Measurements from ENCODE around the gene TARS3.

DNA sequence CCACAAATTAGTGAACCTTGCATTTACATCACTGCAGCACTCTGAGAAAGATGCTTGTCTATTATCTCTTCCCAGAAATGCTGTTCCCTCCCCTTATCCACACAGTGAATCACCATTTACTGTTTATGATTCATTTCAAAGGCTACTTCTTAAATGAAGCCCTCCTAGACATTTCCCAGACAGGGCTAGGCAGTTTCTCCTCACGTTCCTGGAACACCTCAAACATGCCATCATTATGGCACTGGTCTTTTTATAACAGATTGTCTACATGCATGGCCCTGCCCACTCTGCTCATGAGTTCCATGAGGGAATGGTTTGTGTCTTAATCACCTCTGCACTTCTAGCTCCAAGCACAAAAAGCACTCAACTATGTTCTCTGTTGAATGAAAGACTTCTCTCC lies 39.9 kb downstream of the TARS3 start:
- TF ChIP-seq, protein P1, sequence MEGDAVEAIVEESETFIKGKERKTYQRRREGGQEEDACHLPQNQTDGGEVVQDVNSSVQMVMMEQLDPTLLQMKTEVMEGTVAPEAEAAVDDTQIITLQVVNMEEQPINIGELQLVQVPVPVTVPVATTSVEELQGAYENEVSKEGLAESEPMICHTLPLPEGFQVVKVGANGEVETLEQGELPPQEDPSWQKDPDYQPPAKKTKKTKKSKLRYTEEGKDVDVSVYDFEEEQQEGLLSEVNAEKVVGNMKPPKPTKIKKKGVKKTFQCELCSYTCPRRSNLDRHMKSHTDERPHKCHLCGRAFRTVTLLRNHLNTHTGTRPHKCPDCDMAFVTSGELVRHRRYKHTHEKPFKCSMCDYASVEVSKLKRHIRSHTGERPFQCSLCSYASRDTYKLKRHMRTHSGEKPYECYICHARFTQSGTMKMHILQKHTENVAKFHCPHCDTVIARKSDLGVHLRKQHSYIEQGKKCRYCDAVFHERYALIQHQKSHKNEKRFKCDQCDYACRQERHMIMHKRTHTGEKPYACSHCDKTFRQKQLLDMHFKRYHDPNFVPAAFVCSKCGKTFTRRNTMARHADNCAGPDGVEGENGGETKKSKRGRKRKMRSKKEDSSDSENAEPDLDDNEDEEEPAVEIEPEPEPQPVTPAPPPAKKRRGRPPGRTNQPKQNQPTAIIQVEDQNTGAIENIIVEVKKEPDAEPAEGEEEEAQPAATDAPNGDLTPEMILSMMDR (IDR thresholded peaks at IDR 0.05), result no peak
- TF ChIP-seq POLR2A (IDR thresholded peaks at IDR 0.05), result no peak
